ENCODE data around the gene ZNHIT6. TPM values are rescaled to one million over a fixed set of nuclear protein-coding genes. Genes with fewer than 3 reads are reported as not detected.

The ZNHIT6 gene
- total and polyA plus RNA-seq, 2 of the 8 experiments (the other 6 are each of a cell fraction or from before 2014, with no cell fraction given), result 5.9 to 17.2 TPM

- H3K4me3 ChIP-seq (ENCODE audit: extremely low read depth in 1 of 4, insufficient read depth in 2 of 4, low read depth in 3 of 4, low read length in 4 of 4), result no peak overlapping the region
- no peak overlapping the region for H3K9ac ChIP-seq (replicated peaks in 1 of 4; ENCODE audit: extremely low read depth in 1 of 4, low read depth in 3 of 4, low read length in 3 of 4)
- peaks cover 0 to 20% (median 6%) of the 10 kb centered on the region in 4 experiments; a peak in 6 of 8 replicates for H3K36me3 ChIP-seq (ENCODE audit: control insufficient read depth in 2 of 4, insufficient read depth in 4 of 4, low read length in 3 of 4)
- H3K79me1 ChIP-seq (ENCODE audit: low read depth, low read length), result no peaks in the 10 kb centered on the region
- H3K23me2 ChIP-seq (ENCODE audit: low read depth, low read length), result no peaks in the 10 kb centered on the region
- TF ChIP-seq CTBP2 (IDR thresholded peaks at IDR 0.05; ENCODE audit: borderline replicate concordance, insufficient read depth, insufficient read length, low read length), result no peak
- no peaks in the 10 kb centered on the region; a peak in 1 of 7 replicates for H3K4me1 ChIP-seq (replicated peaks in 1 of 4; ENCODE audit: control insufficient read depth in 3 of 4, insufficient read depth in 4 of 4, low read length in 3 of 4)
- no peak overlapping the region for H4K91ac ChIP-seq (replicated peaks; ENCODE audit: insufficient read length, low read length)
- no peak overlapping the region for H2BK20ac ChIP-seq (ENCODE audit: low read length)
- POLR2A ChIA-PET (ENCODE audit: partially characterized antibody), result no interaction called here
- H2BK120ac ChIP-seq (replicated peaks; ENCODE audit: low read depth, low read length), result no peak overlapping the region
- CTCF ChIA-PET (ENCODE audit: partially characterized antibody), result no interaction called here
- no peak overlapping the region for H3K56ac ChIP-seq (replicated peaks; ENCODE audit: insufficient read length, low read depth, low read length)
- H3K14ac ChIP-seq (ENCODE audit: insufficient read length), result no peak overlapping the region
- H2BK5ac ChIP-seq (ENCODE audit: low read depth, low read length), result no peak overlapping the region
- H3K27ac ChIP-seq (ENCODE audit: low read depth, low read length), result no peak overlapping the region
- H3K27me3 ChIP-seq (replicated peaks in 1 of 4; ENCODE audit: control insufficient read depth in 3 of 4, extremely low read depth in 1 of 4, insufficient read depth in 3 of 4, low read length in 3 of 4), result peaks cover 0 to 1% (median 0%) of the 10 kb centered on the region in 4 experiments; a peak in 1 of 7 replicates
- no peak overlapping the region for H2AFZ ChIP-seq (ENCODE audit: low read length)
- no peak overlapping the region for H4K8ac ChIP-seq (ENCODE audit: extremely low read depth, insufficient read depth, low read length)
- no peak for DNase-seq (ENCODE audit: low read depth in 1 of 2, low spot score in 2 of 2)
- WGBS, 2 experiments (ENCODE audit: extremely low coverage in 1 of 2, insufficient coverage in 1 of 2, insufficient read length in 1 of 2, insufficient replicate concordance in 2 of 2, low coverage in 1 of 2, low lambda C conversion rate in 2 of 2, missing lambda C conversion rate in 1 of 2), result 88% methylated on average over 1 of the region's 1 CpG; no CpG with 5 or more reads in 1 of the 2 experiments
- H3K18ac ChIP-seq (ENCODE audit: extremely low read depth, low read length), result no peak overlapping the region
- H4K20me1 ChIP-seq (replicated peaks in 1 of 2; ENCODE audit: control insufficient read depth in 1 of 2, insufficient read depth in 2 of 2, low read length in 2 of 2), result no peaks in the 10 kb centered on the region
- no peak overlapping the region for H3K4ac ChIP-seq (replicated peaks; ENCODE audit: insufficient read length, low read depth, low read length)
- H2BK12ac ChIP-seq (ENCODE audit: low read depth, low read length), result no peak overlapping the region
- H3K23ac ChIP-seq (ENCODE audit: insufficient read length), result no peak overlapping the region
- no peaks in the 10 kb centered on the region for H3K79me2 ChIP-seq (ENCODE audit: control insufficient read depth in 1 of 2, insufficient read depth in 2 of 2, low read length in 2 of 2)
- H2BK15ac ChIP-seq (ENCODE audit: low read length), result no peak overlapping the region
- H3K4me2 ChIP-seq (ENCODE audit: insufficient read depth in 1 of 2, low read depth in 2 of 2, low read length in 2 of 2), result no peak overlapping the region
- no peak overlapping the region for H2AK5ac ChIP-seq (ENCODE audit: low read depth, low read length)
- H3K9me3 ChIP-seq (ENCODE audit: insufficient read depth in 2 of 2, low read depth in 1 of 2, low read length in 1 of 2), result no peaks in the 10 kb centered on the region
- H4K5ac ChIP-seq (ENCODE audit: insufficient read length, low read depth, low read length), result no peak overlapping the region
- FAIRE-seq, result no peak
Observed at GRCh38 chr1:85672031-85672660, 36.1 kb downstream of the ZNHIT6 start.
